Neural crest cell (in vitro differentiated cells): ENCODE measurements around the gene CDK14. TPM values are rescaled to one million over a fixed set of nuclear protein-coding genes. Genes with fewer than 3 reads are reported as not detected.

Experiments used
- DNase-seq: peaks from one replicate; pipeline ENCODE4 v3.0.0; 2021; ENCODE audit warnings: low read depth, mixed read lengths, low spot score
- H3K27ac Mint-ChIP-seq: one replicate; pipeline ENCODE4 v1.8.0; 2021; ENCODE audit warnings: mild to moderate bottlenecking, mixed read lengths; ENCODE audit not compliant: unreplicated experiment
- H3K27me3 Mint-ChIP-seq: 2 replicates; pipeline ENCODE4 v1.8.0; 2021; ENCODE audit warnings: low read depth, mild to moderate bottlenecking, mixed read lengths
- H3K36me3 Mint-ChIP-seq: 2 replicates; pipeline ENCODE4 v1.8.0; 2021; ENCODE audit warnings: low read depth, mild to moderate bottlenecking, mixed read lengths
- H3K4me1 Mint-ChIP-seq: 2 replicates; pipeline ENCODE4 v1.8.0; 2021; ENCODE audit warnings: mixed read lengths
- H3K4me3 Mint-ChIP-seq: one replicate; pipeline ENCODE4 v1.8.0; 2021; ENCODE audit warnings: mild to moderate bottlenecking, mixed read lengths
- H3K9me3 Mint-ChIP-seq: 2 replicates; pipeline ENCODE4 v1.8.0; 2021; ENCODE audit warnings: mixed read lengths
- total RNA-seq: library from RNA; stranded (reverse); gene quantifications from 2 replicates; pipeline ENCODE4 v1.2.1, GENCODE V29; 2021
- TF ChIP-seq, protein P1 (sequence below): fragments of 200-600 bp; sonication (generic); conservative IDR thresholded peaks from 2 replicates; pipeline ENCODE4 v1.5.0; 2021; ENCODE audit warnings: antibody characterized with exemption, mild to moderate bottlenecking

Gene CDK14
- total RNA-seq, 1 donor from 2014 or later, result 49.6 TPM

DNA sequence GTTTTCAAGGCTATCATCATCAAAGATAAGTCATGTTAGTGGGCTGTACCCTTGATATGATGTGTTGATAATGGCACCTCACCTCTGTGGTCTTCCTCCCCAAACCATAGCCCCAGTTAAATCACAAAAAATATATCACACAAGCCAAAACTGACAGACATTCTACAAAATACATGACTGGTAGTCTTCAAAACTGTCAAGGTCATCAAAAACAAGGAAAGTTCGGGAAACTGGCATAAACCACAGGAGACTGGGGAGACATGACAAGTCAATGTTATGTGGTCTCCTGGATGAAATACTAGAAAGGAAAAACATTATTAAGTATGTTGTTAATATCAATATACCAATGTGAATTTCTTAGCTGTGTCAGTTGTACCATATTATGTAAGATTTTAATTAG lies 388.6 kb downstream of the CDK14 start:
- Mint-ChIP-seq H3K36me3 (peaks cover 29% of the 10 kb centered on the region), H3K4me1 (no peaks in the 10 kb centered on the region), H3K4me3 (no peak overlapping the region), H3K27me3 (no peaks in the 10 kb centered on the region), H3K27ac (no peak overlapping the region), H3K9me3 (peaks cover 13% of the 10 kb centered on the region)
- DNase-seq, result no peak
- TF ChIP-seq, protein P1, sequence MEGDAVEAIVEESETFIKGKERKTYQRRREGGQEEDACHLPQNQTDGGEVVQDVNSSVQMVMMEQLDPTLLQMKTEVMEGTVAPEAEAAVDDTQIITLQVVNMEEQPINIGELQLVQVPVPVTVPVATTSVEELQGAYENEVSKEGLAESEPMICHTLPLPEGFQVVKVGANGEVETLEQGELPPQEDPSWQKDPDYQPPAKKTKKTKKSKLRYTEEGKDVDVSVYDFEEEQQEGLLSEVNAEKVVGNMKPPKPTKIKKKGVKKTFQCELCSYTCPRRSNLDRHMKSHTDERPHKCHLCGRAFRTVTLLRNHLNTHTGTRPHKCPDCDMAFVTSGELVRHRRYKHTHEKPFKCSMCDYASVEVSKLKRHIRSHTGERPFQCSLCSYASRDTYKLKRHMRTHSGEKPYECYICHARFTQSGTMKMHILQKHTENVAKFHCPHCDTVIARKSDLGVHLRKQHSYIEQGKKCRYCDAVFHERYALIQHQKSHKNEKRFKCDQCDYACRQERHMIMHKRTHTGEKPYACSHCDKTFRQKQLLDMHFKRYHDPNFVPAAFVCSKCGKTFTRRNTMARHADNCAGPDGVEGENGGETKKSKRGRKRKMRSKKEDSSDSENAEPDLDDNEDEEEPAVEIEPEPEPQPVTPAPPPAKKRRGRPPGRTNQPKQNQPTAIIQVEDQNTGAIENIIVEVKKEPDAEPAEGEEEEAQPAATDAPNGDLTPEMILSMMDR, result no peak

DNA sequence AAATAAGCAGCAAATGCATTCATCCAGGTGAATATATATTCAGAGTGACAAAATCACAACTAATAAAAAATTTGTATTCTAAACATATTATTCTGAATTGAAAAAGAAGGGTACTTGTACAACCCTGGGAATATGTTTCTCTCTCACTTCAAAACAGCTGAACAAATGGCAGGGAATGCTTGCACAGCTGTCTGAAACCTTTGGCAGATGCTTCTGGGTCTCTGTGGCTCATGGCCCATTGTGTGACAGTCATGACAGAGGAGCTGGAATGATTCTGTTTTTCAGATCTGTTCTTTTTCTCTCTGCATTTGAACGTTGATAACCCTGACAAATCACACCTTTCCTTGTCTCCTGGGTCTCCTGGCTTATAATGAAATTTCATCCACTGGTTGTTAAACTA lies 392.4 kb downstream of the CDK14 start:
- H3K36me3 Mint-ChIP-seq, result peaks cover 12% of the 10 kb centered on the region
- H3K4me3 Mint-ChIP-seq, result no peak overlapping the region
- no peak overlapping the region for H3K27ac Mint-ChIP-seq
- no peaks in the 10 kb centered on the region for H3K4me1 Mint-ChIP-seq
- H3K9me3 Mint-ChIP-seq, result no peaks in the 10 kb centered on the region
- TF ChIP-seq, protein P1, result no peak
- no peaks in the 10 kb centered on the region for H3K27me3 Mint-ChIP-seq
- no peak for DNase-seq

DNA sequence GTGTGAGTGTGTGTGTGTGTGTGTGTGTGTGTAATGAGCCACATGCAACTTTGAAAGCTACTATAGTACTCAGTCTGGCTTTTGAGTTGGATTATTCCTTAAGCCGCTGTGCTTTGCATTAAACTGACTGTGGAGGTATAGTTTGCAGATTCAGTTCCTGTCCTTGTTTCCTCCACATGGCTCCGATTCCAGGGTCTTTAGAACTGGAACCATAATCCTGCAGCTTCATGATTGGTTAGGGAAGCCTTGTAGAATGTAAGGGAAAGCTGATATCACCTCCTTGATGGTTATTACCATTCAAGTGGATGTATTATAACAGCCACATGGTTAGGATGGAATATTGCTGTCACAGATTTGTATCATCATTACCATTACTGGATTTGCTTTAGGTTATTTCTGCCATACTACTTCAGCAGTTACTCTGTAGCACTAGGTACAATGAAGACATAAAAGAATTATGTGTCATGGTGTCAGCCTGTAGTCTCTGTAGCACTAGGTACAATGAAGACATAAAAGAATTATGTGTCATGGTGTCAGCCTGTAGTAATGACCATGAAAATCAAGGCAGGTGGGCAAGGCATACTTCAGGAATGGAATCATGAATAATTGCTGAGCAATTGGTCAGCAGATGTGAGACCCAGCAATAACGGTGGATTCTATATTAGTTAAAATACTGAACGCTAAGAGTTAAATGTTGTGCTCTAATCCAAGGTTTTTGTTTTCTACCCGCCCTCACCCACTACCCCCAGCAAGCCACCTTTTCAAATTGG lies 393.1 kb downstream of the CDK14 start:
- Mint-ChIP-seq H3K27ac (no peak overlapping the region), H3K9me3 (no peaks in the 10 kb centered on the region)

DNA sequence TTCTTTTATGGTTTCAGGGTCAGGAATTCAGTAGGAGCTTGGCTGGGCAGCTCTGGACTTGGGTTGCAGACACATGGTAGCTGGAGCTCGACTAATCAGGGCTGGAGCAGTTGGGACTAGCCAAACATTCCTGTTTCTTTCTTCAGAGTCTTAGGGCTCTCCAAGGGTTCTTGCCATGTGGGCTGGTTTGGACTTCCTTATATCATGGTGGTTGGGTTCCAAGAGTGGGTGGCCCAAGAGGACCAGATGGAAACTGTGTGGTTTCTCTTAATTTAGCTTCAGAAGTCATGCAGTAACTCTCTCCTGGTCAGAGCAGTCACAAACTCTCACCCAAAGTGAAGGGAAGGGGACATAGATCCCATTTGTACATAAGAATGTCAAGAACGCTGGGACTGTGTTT lies 398.0 kb downstream of the CDK14 start:
- Mint-ChIP-seq H3K4me3 (no peak overlapping the region), H3K27ac (no peak overlapping the region), H3K4me1 (no peaks in the 10 kb centered on the region), H3K9me3 (no peaks in the 10 kb centered on the region), H3K27me3 (no peaks in the 10 kb centered on the region), H3K36me3 (peaks cover 5% of the 10 kb centered on the region)
- DNase-seq, result no peak
- TF ChIP-seq, protein P1, result no peak

More for the DNA sequence above, 393.1 kb downstream of the CDK14 start:
- TF ChIP-seq, protein P1, result no peak
- no peak overlapping the region for H3K4me3 Mint-ChIP-seq
- no peak for DNase-seq
- H3K27me3 Mint-ChIP-seq, result no peaks in the 10 kb centered on the region
- no peaks in the 10 kb centered on the region for H3K4me1 Mint-ChIP-seq
- H3K36me3 Mint-ChIP-seq, result peaks cover 5% of the 10 kb centered on the region

DNA sequence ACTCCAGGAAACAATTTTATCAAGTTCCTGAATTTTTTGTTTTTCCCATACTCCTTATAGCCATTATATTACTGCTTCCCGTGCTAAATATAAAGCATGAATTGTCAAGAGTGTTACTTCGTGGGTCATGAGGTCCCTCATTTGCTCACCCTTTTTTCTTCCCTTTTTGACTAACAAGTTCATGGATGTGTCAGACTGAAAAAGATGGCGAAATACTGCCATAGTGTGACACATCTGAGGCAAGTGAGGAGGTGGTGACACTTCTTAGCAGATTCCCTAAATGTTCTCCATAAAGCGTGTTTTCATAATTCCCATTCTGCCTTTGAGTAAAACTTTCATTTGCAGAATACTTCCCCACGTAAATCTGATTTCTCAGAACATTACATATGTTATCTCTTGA lies 398.5 kb downstream of the CDK14 start:
- no peaks in the 10 kb centered on the region for H3K4me1 Mint-ChIP-seq
- H3K27ac Mint-ChIP-seq, result no peak overlapping the region
- no peaks in the 10 kb centered on the region for H3K27me3 Mint-ChIP-seq
- H3K4me3 Mint-ChIP-seq, result no peak overlapping the region
- DNase-seq, result no peak
- TF ChIP-seq, protein P1, result no peak
- peaks cover 5% of the 10 kb centered on the region for H3K36me3 Mint-ChIP-seq
- no peaks in the 10 kb centered on the region for H3K9me3 Mint-ChIP-seq
